ENCODE measurements around the gene MSANTD7.

DNA sequence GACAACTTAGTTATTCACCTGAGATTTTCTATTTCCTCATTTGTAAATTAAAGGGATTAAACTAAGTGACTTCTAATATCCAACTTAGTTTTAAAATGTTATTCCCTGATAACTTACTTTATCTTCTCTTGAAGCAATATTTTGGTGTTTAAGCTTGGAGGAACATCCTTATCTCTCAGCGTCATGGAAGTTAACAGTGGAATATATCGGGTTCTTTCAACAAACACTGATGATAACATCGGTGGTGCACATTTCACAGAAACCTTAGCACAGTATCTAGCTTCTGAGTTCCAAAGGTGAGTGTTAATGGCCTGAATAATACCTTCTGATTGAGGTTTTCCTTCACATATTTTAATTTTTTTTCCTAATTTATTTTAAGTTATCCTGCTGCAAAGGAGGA lies 14.1 kb downstream of the MSANTD7 start:
- TF ChIP-seq POLR2A (IDR thresholded peaks at IDR 0.05; ENCODE audit: low read length) (no peak), GATA1 (IDR thresholded peaks at IDR 0.05; ENCODE audit: low read depth, low read length) (no peak)
